NCI-H2029 treated with DMSO at 0.1 percent for 48 hours (cell line): Measurements from ENCODE around the gene CARD11.
"Not testable (repeated sequence)": the region's sequence is repeated elsewhere in the genome, so short reads cannot be mapped to it uniquely, and the experiment has no call there.

ENCODE experiments used
- DNase-seq: peaks from one replicate; lab custom pipeline; 2025; lab: John Stamatoyannopoulos, UW

The CARD11 gene

GRCh38 chr7:2962865-2963264 is 80.8 kb downstream of the CARD11 start:
- no peak for DNase-seq

- no peak for DNase-seq
Measured at GRCh38 chr7:2959828-2960599, 83.7 kb downstream of the CARD11 start.

DNA sequence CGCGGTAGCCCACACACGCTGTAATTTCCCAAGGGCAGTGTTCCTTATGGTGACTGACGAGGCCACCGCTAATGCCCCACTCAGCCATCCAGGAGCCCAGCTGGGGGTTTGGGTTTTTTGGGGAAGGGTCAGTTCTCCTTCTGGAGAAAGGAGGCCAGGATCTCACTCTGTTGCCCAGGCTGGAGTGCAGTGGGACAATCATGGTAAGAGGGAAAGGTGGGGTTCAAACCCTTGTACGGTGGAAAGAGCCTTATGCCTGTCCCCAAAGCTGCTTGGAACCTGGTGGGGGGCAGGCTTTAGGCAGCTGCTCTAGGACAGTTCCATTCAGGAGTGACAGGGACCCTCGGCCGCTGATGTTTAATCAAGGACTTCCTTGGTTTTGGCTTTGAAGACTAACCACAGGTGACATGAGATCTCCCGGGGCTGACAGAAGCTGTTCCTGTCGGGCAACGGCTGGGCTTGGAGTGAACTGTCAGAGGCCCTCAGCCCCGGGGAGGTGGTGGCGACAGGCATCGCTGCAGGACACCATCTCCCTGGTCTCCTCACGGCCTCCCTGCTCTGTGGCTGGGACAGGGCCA is 84.5 kb downstream of the CARD11 start:
- DNase-seq, result no peak

DNA sequence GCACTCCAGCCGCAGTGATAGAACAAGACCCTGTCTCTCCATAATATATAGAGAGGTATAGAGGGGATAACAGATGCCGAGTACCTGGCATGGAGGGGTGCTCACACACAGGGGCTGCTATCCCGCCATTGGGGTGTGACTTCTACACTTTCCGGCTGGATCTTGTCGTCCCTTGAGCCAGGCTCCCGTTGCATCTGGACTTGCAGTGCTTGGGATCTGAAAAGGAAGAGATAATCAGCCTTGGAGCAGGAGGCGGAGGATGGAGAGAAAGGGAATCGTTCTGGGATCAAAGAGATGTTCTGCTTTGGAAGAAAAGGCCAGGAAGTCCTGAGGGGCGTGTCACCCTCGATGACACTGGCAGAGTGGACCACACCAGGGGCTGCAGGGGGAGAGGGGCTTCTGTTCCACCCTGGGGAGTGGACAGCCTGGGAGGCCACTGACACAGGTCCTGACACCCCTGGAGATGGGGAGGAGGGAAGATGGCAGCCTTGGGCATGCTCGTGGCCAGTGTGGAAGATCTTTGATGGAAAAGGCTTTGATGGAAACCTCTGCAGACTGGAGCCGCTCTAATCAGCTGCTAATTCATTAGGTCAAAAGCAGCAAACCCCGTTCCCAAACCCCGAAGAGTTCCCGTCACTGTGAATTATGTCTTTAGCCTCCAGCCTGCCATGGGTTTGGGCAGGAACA is 85.1 kb downstream of the CARD11 start:
- no peak for DNase-seq

DNA sequence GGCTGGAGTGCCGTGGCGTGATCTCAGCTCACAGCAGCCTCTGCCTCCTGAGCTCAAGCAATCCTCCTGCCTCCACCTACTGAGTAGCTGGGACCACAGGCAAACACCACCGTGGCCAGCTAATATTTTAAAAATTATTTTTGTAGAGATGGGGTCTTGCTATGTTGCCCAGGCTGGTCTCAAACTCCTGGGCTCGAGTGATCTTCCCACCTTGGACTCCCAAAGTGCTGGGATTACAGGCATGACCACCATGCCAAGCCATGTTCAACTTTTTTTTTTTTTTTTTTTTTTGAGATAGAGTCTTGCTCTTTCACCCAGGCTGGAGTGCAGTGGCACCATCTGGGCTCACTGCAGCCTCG is 86.3 kb downstream of the CARD11 start:
- not testable (repeated sequence) for DNase-seq

DNA sequence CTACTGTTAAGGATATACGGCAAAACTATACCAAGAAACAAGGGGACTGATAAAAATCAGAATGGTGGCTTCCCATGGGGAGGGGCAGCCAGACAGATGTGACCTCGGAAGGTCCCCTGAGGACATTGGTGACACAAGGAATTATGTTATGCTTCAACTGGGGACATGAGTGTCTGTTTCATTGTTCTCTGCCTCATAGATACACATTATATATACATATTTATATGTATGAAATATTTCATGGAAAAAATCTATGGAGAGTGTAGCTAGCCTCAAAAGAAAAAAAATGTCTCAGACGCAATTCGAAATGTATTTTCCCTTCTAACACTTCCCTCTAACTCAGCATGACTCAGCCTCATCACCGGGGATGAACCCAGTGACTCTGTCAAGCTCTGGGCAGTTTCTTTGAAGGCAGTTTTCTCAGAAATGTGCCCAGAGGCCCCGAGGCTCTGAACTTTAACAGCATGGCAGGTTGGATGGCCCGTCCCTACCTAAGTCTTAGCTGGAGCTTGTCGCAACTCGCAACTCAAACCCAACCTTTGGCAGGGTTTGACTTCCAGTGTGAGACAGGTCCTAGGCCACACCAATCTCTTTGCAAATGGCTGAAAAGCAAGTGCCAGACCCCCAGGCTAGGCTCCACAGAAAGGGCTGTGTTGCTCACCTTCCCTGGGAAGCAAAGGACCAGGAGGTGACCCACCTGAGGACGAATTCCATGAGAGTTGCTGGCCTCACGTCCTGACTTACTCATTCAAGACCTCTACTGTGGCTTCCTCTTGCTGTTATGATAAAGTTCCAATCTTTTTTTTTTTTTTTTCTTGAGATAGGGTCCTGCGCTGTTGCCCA is 86.9 kb downstream of the CARD11 start:
- DNase-seq, result no peak

DNA sequence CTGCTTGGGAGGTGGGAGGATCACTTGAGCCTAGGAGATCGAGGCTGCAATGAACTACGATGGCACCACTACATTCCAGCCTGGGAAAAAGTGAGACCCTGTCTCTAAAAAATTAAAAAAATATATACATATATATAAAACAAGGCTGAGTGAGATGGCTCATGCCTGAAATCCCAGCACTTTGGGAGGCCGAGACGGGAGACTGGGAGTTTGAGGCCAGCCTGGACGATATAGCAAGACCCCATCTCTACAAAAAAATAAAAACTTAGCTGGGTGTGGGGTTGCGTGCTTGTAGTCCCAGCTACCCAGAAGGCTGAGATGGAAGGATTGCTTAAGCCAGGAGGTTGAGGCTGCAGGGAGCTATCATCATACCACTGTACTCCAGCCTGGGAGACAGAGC is 87.6 kb downstream of the CARD11 start:
- DNase-seq, result no peak

- DNase-seq, result no peak
Measured at GRCh38 chr7:2955269-2955668, 88.4 kb downstream of the CARD11 start.

GRCh38 chr7:2954433-2954853 is 89.2 kb downstream of the CARD11 start:
- no peak for DNase-seq

- DNase-seq, result no peak
Measured at GRCh38 chr7:2953588-2954407, 89.9 kb downstream of the CARD11 start.

GRCh38 chr7:2953099-2953498 is 90.6 kb downstream of the CARD11 start:
- no peak for DNase-seq

DNA sequence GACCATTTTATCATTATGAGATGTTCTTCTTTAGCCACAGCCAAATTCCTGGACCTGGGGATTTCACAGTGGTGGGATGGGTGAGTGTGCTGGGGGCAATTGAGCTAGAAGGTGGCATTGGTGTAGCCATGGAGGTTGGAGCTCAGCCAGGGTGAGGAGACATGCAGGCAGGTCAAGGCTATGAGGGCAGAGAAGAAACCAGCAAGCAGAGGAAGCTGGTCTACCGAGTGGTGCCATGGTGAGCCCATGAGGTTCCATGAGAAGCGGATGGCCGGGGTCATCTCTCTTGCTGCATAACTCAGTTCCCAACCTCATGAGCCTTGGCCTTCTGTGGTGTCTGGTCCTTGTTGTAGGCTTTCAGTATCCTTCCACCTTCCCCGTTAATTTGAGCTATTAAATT is 91.4 kb downstream of the CARD11 start:
- DNase-seq, result no peak

DNA sequence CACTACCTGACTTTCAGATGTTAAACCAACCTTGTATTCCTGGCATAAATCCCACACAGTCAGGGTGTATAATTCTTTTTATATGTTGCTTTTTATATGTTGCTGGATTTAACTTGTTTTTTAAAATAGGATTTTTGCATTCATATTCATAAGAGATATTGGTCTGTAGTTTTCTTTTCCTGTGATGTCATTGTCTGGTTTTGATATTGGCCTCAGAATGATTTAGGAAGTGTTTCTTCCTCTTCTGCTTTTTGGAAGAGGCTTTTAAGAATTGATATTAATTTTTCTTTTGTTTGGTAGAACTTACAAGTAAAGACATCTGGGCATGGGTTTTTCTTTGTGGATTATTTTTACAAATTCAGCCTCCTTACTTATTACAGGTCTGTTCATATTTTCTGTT is 93.1 kb downstream of the CARD11 start:
- no peak for DNase-seq

GRCh38 chr7:2948749-2949148 is 94.9 kb downstream of the CARD11 start:
- no peak for DNase-seq

DNA sequence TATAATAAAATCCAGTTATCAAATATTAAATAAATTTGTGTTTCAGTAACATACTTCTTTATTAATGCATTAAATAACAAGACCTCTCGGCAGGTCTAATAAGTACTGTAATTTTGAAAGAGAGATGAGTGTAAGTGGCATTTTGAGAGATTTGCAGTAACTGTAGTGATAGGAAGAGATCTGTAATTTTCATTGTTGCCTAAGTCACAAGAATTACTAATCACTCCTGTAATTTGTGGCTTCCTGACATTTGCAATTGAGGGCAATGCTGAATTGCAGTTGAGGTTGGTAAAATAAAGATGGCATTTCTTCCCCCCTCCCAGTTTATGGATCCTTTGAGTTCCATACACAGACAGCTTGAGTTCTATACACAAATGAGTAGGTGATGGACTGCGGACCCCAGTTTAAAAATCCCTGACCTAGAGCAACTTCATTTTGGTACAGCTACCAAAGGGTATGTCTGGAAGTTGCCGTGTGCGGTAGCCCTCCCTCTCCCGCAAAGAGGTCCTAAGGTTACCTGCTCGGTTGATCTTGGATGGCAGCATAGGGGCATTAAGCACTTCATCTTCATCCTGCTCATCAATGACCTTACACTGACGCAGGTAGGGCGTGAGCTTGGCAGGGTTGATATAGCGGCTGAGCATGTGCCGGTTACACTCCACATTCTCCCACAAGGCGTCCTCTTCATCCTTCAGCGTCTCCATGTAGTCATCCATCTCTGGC is 96.4 kb downstream of the CARD11 start:
- no peak for DNase-seq

- DNase-seq, result no peak
Measured at GRCh38 chr7:2945171-2945570, 98.5 kb downstream of the CARD11 start.

DNA sequence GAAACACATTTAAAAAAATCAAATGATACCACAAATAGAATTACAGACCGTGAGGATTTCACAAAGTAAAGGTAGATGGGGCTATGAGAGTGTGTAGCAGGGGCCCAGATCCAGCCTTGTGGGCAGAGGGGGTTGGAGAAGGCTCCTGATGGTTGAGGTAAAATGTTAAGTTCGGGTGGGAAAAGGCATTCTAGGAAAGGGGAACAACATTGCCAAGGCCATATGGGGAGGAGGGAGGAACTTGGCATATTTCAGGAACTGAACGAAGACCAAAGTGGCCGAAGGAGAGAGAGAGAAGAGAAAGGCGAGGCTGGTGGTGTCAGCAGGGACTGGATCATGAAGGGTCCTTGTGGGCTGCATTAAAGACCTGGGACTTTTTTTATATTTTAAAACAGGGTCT is 98.9 kb downstream of the CARD11 start:
- no peak for DNase-seq

DNA sequence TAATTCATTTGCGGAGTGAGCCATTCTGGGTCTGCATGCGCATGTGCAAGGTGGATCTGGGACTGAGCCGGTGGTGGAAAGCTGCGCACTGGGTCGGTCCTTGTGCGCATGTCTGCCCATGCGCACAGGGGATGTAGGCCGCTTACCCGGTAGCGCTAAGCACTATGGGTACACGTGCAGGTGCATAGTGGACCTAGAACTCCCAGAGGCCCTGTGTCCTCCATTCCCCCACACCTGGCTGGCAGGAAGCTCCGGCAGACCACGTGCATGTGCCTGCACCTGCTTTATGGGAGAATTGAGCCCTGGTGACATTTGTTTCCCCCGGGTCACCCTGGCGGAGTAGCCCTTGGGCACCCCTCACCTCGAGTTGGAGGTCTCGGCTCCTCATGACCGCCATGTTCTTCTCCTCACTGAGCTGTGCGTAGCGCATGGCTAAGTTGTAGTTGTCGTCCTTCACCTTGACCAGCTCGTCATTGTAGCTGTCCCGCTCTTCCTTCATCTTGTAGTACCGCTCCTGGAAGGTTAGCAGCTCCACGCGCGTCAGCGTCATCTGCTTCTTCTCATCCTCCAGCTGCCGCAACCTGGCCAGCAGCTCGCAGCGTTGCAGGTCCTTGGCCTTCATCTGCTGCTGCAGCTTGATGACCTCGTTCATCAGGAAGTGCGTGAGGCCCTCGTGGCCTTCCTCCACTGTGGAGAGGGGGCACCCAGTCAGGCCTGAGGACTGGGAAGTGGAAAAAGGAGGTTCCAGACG is 99.6 kb downstream of the CARD11 start:
- no peak for DNase-seq

DNA sequence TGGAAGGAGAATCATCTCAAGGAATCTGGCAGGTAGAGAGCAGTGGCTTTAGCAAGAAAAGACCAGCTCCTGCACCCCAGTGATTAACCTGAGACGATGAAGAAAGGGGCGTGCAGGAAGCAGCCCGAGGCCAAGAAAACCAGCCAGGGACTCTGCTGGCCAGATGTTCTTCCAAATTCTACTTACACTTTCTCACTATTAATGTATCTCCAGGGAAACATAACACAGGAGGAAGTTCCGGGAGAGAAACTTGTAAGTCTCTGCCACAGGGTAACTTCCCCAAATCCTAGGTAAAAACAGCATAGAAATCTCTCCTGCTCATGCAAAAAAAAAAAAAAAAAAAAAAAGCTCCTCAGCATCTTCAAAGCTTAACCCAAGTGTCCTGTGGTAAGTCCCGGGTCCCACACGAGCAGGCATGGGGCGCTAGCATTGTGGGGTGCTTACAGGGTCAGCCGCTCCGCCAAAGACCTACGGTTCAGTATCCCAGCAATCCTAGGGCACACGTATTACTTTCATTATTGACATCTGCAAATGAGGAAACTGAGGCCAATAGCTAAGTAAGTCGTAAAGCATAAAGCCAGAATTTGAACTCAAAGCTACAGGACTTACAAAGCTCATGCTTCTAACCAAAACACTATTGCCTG is 102.3 kb downstream of the CARD11 start:
- no peak for DNase-seq

- DNase-seq, result no peak
Measured at GRCh38 chr7:2940466-2940865, 103.2 kb downstream of the CARD11 start.
